Left lung (tissue), 10 donors: ENCODE data around the gene TRIM39. TPM values are rescaled to one million over a fixed set of nuclear protein-coding genes. Genes with fewer than 3 reads are reported as not detected.

Experiments used
- ATAC-seq: fragments of 200-7000 bp; cut with Tn5 transposase; one replicate; pipeline ENCODE4 v1.9.1; 2020; ENCODE audit warnings: moderate library complexity
- DNase-seq, 4 donors: peaks; one replicate each; pipeline ENCODE4 v3.0.0-alpha.2; 2013 to 2020
- H3K27ac ChIP-seq, 2 donors: fragments of 200-600 bp; sonication (generic) in 1 of 2; one replicate each; pipeline versions ENCODE4 v1.5.0 to v1.8.0; 2020 to 2021
- H3K27me3 ChIP-seq, 2 donors: fragments of 200-600 bp; sonication (generic) in 1 of 2; one replicate each; pipeline versions ENCODE4 v1.5.0 to v1.8.0; 2020 to 2021
- H3K36me3 ChIP-seq, 2 donors: fragments of 200-600 bp; sonication (generic) in 1 of 2; one replicate each; pipeline versions ENCODE4 v1.5.0 to v1.8.0; 2020 to 2021
- H3K4me1 ChIP-seq, 2 donors: fragments of 200-600 bp; one replicate each; pipeline ENCODE4 v1.8.0; 2021
- H3K4me3 ChIP-seq, 2 donors: fragments of 200-600 bp; sonication (generic) in 1 of 2; one replicate each; pipeline versions ENCODE4 v1.5.0 to v1.8.0; 2020 to 2021; ENCODE audit warnings: mild to moderate bottlenecking in 1 of 2
- H3K9me3 ChIP-seq, 2 donors: fragments of 200-600 bp; sonication (generic) in 1 of 2; one replicate each; pipeline versions ENCODE4 v1.5.0 to v1.8.0; 2020 to 2021
- CTCF ChIP-seq, 2 donors: fragments of 200-600 bp; sonication (generic) in 1 of 2; IDR thresholded peaks; one replicate each; pipeline versions ENCODE4 v1.5.0 to v1.8.0; 2021; ENCODE audit warnings: antibody characterized with exemption in 2 of 2
- intact Hi-C, 2 donors: fragments of 100-400 bp; cut with DNase I; formaldehyde crosslinking; loops; one replicate each; pipeline versions ENCODE4 v1.11.2 to v1.14.2; 2022
- polyA plus RNA-seq, 6 donors: library from polyadenylated mRNA; unstranded; fragments of 120-200 nt; gene quantifications; one replicate each; pipeline ENCODE4 v1.2.1, GENCODE V29; 2013; ENCODE audit not compliant: insufficient read length in 6 of 6
- total RNA-seq, 2 donors: library from RNA; stranded (reverse); fragmentation: NEBNext Ultra II Directional; extraction: Animal tissue kit (Norgen Biotek cat#: 25700); gene quantifications; one replicate each; pipeline ENCODE4 v1.2.1, GENCODE V29; 2021
- donor health status: DM: no; HTN: yes; CAD: no.
- donor health status: DM: no; HTN: no; CAD: no.

The TRIM39 gene
- total and polyA plus RNA-seq, 8 donors = 10.2 to 13.7 (median 12.0) TPM

- H3K9me3 ChIP-seq = no peaks in the 10 kb centered on the region
- ATAC-seq (no peak), DNase-seq (no peak)
- H3K27me3 ChIP-seq = no peaks in the 10 kb centered on the region
- no peak overlapping the region for H3K4me3 ChIP-seq
- no peak overlapping the region for H3K27ac ChIP-seq
- H3K36me3 ChIP-seq = peaks cover 0 to 40% of the 10 kb centered on the region in 2 donors
- intact Hi-C loops = no loop called here
- peaks cover 0 to 5% of the 10 kb centered on the region in 2 donors for H3K4me1 ChIP-seq
- no peak for TF ChIP-seq CTCF (IDR thresholded peaks at IDR 0.05)
Measured at GRCh38 chr6:30312676-30313321, 13.9 kb upstream of the TRIM39 start.

GRCh38 chr6:30315156-30315555, 11.6 kb upstream of the TRIM39 start:
- ATAC-seq (no peak), DNase-seq (no peak)
- H3K27me3 ChIP-seq = no peaks in the 10 kb centered on the region
- no peak for TF ChIP-seq CTCF (IDR thresholded peaks at IDR 0.05)
- peaks cover 0 to 5% of the 10 kb centered on the region in 2 donors for H3K4me1 ChIP-seq
- no peak overlapping the region for H3K4me3 ChIP-seq
- no peaks in the 10 kb centered on the region for H3K9me3 ChIP-seq
- H3K27ac ChIP-seq = no peak overlapping the region
- peaks cover 0 to 40% of the 10 kb centered on the region in 2 donors for H3K36me3 ChIP-seq
- intact Hi-C loops = no loop called here

- no peak overlapping the region for H3K4me3 ChIP-seq
- intact Hi-C loops = no loop called here
- DNase-seq = no peak
- no peaks in the 10 kb centered on the region for H3K27me3 ChIP-seq
- H3K9me3 ChIP-seq = no peaks in the 10 kb centered on the region
- H3K4me1 ChIP-seq = peaks cover 2 to 22% of the 10 kb centered on the region in 2 donors
- no peak overlapping the region for H3K27ac ChIP-seq
- H3K36me3 ChIP-seq = peaks cover 0 to 37% of the 10 kb centered on the region in 2 donors
- no peak for TF ChIP-seq CTCF (IDR thresholded peaks at IDR 0.05)
- no peak for ATAC-seq
Measured at GRCh38 chr6:30317913-30318589, 8.7 kb upstream of the TRIM39 start.

- intact Hi-C loops = no loop called here
- ATAC-seq (no peak), DNase-seq (no peak)
- peaks cover 4 to 34% of the 10 kb centered on the region in 2 donors for H3K4me1 ChIP-seq
- peaks cover 0 to 25% of the 10 kb centered on the region in 2 donors for H3K36me3 ChIP-seq
- no peaks in the 10 kb centered on the region for H3K9me3 ChIP-seq
- no peak for TF ChIP-seq CTCF (IDR thresholded peaks at IDR 0.05)
- no peaks in the 10 kb centered on the region for H3K27me3 ChIP-seq
- no peak overlapping the region for H3K4me3 ChIP-seq
- no peak overlapping the region for H3K27ac ChIP-seq
Measured at GRCh38 chr6:30319146-30319835, 7.4 kb upstream of the TRIM39 start.
